Activated naive CD4-positive, alpha-beta T cell treated with Interleukin-2 at 50 U/mL for 16 hours (primary cell): ENCODE data around the gene HMOX1.
"Not testable (repeated sequence)": the region's sequence is repeated elsewhere in the genome, so short reads cannot be mapped to it uniquely, and the experiment has no call there.

Source experiments
- DNase-seq: peaks from one replicate; pipeline ENCODE4 v3.0.0-alpha.2; 2020

The HMOX1 gene

DNA sequence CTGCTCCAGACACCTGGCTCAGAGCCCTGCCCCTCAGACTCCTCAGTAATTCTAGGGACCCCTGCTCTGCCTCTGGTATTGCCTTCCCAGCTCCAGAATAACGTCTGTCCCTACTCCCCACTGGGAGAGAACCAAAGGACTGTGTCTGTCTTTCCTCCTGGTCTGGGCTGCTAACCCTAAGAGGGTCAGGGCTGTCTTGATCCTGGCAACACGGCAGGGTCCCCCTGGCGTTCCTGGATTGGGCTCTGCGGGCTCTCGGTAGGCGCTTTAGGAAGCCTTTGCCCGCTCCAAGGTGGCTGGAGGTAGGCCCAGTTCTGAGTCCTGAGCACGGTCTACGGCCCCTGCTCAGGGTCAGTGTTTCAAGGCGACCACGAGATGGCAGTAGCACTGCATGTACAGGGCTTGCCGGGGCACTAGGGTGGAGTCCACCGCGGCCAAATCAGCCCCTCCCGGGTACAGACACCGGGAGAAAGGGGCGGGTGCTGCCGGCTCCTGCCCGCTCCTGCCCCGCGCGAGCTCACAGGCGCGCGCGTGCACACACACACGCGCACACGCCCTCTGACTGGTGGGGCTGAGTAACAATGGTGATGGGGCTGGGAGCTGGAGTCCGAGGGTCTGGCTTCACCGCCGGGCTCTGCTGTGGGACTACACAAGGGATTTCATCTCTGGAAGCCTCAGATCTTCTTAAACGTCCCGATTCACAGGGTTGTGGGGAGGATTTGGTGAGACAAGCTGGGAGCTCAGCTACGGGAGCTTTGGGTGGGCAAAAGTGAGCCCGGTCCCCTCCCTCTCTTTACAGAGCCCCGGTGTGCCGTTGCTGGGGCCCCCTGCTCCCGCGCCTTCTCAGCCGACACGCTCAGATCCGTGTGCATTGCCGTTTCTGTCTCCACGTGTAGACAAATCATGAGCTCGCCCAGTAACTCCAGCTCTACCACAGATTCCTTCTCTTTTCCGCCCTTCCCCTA, 30.1 kb upstream of the HMOX1 start:
- peak; percentile 86 for DNase-seq

DNA sequence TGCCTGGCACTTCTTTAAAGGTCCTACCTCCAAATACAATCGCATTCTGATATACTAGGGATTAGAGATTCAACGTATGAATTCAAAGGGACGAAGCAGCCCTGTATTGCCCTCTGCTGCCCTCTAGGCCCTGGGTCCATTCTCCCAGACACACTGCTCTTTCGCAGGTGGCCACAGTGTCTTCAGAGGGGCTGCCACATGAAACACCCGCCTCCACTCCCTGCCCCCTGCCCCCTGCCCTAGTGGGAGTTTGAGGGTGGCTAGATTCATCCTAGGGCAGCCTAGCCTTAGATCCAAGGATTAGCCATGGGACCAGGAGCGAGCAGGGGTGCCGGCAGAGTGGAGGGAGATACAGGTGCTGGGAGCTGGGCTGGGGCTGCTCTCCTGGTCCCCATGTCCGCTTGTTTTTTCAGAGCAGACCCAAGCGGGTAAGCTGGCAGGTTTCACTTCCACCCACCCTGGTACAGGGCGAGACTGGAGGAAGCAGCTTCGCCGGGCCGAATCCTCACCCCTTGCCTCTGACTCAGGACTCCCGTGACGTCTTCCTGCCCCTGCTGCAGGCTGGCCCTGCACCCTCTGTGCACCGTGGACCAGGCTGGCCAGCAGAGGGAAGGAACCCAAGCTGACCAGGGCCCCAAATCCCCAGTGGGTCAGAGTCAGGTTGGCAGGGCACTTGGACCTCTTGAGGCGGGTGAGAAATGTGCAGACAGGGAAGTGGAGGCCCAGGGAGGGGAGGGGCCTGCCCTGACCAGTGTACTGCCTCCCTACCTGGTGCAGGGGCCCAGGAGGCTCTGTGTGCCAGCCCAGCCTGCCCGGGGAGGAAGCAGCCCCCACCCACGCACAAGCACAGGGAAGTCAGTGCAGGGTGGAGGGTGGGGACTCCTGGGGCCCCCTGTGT, 28.4 kb upstream of the HMOX1 start:
- DNase-seq: peak; percentile 36

DNA sequence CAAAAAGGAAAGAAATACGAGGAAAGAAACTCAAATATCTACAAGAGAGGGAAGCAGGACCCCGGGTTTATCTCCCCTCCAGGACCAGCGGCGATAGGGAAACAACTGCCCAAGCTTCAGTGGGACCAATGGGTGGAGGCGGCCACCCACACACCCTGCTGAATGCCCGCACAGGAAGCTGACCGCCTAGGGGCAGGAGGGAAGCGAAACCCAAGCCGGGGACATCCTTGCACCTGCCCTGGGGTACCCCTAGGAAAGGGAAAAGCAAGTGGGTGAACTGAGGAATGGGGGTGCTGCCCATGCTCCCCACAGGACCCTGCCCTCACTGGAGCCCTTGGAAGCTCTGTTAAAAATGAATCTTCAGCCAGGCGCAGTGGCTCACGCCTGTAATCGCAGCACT, 27.6 kb upstream of the HMOX1 start:
- DNase-seq: no peak

DNA sequence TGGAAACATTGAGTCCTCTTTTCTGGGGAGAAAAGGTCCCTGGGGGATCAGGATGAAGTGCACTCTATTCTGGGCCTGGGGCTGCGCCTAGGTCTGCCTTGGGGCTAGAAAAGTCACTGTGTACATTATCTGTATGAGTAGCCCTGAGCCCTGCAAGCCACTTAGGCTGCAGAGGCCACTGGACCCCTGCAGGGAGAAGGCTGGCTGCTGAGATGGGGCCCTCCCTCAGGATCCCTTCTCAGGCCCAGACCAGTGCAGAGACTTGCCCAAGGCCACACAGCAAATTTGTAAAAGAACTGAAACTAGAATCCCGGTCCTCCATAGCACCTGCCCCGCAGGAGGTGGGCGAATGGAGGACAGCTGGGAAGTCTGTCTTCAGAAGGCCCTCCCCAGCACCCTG, 26.8 kb upstream of the HMOX1 start:
- no peak for DNase-seq

DNA sequence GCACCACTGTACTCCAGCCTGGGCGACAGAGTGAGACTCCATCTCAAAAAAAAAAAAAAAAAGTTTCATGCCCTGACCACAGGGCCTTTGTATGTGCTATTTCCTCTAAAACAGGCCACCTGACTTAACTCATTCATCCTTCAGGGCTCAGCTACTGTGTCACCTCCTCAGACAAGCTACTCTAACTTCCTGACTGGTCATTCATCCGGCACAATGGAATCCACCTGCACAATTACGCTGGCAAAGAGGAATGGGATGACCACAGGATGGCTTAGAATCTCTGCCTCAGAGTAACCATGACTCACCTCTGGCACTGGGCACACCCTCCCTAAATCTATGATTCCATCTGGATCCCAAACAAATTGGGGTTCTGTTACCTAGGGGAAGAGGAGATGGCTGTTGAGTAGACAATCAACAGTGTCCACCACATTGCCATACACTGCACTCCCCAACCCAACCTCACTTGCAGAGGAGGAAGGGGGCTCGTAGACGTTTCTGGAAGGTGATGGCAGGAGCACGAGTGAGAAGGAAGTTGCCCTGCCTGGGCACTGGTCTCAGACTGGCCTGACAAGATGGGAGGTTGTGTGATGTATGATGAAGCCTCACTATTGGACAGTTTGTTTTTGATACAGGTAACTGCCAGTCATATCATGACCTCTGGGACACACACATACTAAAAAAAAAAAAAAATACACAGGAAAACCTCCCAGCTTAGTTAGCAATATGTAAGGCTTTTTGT, 22.8 kb upstream of the HMOX1 start:
- DNase-seq: no peak

DNA sequence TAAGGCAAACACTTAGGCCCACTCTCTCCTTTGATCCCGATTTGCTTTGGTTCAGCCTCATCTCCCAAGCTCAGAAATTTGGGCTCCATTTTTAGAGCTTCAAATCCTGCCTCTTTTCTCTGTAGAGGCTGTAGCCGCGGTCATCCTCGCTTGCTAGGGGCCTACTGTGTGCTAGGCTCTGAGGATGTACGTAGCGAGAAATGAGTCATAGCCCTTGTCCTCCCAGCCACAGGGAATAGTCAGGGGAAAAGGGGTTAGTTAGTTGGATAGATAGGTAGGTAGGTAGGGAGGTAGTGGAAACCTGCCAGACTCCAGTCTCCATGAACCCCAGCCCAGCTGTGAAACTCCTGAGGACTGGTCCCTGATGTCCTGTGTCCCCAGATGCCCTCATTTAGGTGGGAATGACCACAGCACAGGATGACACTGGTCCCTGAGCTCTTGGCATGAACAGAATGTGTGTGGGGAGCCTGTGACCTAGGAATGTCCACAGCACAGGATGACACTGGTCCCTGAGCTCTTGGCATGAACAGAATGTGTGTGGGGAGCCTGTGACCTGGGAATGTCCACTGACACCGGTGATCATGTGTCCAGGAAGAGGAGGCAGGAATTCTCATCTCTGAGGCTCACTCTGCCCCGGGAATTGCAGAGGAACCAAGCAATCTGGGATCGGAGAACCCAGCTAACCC, 21.4 kb upstream of the HMOX1 start:
- DNase-seq: no peak

DNA sequence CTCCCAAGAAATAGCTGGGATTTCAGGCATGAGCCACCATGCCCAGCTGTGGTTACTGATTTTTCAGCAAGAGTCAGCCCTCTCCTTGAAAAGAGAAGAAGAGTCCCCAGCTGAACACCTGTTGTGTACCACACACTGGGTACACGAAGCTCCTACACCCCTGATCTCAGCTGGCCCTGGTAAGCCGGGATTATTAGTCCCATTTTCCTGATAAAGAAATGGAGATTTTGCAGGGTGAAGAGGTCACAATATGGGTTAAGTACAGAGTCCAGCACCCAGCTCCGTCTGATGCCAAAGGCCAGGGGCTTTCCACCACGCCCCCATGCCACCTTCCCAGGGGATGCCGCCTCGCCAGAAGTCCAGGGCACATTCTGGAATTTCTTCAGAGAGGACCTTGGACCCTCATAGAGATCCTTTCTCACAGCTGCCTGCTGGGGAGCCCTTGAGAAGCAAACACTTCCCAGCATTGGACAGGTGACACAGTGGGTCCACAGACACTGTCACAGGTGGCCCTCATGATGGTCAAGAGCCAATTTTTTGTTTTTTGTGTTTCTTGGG, 19.8 kb upstream of the HMOX1 start:
- DNase-seq: no peak

DNA sequence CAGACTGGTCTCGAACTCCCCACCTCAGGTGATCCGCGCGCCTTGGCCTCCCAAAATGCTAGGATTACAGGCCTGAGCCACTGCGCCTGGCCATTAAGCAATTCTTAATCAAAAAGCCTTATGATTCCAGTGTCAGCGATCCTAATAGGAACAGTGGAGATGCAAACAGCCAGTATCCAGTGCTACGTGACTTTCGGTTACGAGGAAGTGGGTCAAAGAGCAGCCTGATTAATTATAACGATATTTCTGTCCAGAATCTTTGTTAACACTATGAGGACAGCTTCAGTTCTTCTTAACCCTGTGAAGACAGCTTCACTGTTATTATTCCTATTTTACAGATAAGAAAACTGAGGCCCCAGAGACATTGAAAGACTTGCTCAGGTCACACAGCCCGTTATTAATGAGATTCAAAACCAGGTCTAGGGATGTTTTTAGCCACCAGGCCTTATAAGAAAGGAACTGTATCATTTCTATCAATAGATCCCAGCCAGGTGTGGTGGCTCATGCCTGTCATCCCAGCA, 17.3 kb upstream of the HMOX1 start:
- DNase-seq: no peak

DNA sequence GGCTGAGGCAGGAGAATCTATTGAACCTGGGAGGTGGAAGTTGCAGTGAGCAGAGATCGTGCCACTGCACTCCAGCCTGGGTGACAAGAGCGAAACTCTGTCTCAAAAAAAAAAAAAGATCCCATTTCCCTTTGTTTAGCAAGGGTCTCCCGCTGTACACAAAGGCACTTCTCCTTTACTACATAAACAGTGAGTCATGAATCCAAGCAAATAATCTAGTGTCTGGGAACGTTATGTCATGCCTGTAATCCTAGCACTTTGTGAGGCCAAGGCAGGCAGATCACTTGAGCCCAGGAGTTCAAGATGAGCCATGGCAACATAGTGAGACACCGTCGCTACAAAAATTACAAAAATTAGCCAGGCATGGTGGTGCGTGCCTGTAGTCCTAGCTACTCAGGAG, 16.7 kb upstream of the HMOX1 start:
- DNase-seq: not testable (repeated sequence)

DNA sequence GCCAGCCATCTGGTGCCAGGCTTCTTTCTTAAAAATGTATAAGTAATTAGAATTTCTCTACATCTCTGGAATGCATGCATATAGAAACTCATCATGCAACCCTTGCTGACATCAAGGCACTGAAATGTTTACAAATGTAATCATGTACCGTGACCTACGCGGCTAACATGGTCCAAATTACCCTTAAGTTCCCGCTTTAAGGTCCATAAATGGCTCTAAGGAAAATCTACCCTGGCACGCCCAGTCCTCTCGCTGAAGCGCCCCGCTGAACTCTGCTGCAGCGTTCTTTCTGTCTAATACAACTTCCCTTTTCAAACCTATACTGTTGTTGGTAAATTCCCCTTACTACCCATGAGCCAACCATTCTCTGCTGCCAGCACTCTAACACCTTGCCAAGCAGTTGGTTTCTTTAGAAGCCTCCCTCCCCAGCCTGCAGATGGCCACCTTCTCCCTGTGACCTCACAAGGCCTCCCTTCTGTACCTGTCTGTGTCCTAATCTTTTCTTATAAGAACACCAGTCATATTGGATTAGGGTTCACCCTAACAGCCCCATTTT, 13.5 kb upstream of the HMOX1 start:
- no peak for DNase-seq

DNA sequence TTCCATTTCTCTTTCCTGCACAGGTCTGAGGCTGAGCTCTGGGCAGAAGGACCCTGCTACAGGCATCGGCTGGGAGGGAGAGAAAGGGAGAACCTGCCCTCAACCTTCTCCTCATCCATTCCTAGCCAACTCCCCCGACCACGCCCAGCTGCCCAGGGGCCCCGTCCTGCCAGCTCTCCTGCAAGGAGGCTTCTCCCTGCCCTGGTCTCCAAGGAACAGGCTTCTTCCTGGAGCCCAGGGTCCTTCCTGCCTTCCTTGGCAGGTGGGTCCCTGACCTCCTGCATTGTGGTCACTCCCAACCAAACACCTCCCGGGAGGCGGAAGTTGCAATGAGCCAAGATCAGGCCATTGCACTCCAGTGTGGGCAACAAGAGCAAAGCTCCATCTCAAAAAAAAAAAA, 12.5 kb upstream of the HMOX1 start:
- no peak for DNase-seq

DNA sequence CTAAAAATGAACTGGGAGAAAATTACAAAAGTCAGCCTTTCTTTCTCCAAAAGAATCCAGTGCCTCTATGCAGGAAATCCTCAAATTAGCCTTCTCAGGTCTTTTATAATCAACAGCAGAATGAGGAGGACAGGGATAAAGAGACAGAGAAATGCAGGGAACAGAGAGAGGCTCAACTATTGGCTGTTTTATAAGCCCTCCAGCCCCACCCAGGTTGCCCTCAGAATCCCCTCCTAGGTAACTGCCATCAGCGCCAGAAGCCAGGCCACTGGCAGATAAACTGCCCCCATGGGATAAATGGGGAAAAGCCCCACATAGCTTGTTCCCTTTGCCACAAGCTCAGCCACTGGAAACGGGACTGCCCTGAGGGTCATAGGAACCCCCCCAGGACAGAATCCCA, 10.9 kb upstream of the HMOX1 start:
- no peak for DNase-seq

DNA sequence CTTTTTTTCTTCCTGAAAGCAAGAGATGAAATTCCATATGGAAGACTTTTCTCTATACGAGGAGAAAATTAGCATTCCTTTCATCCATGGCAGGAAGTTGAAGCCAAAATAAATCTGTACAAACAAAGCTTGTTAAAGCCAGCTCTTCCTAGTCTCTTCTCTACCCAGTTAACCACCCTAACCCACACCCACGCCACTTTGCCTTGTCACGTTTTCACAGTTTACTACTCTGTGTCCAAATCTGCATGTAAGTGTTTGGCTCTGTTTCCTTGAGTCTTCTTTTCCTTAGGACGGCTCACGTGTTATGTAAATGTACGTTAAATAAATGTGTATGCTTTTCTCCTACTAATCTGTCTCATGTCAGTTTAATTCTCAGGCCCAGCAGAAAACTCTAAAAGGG, 7.1 kb upstream of the HMOX1 start:
- DNase-seq: no peak

DNA sequence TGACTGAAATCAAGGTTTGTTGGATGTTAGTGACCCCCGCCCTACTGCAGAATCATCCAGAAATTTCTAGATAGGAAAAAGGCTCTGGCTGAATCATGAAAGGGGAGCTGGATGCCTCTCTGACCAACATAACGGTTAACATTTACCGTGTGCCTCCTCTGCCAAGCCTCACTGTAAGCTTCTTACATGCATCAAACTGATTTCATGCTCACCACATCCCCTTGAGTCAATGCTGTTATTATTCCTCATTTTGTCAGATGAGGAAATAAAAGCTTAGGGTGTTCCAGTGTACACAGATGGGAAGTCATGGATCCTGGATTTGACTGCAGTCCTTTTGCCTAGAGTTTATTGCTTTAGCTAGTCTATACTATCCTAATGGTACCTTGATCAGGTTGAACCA, 5.9 kb upstream of the HMOX1 start:
- DNase-seq: no peak

DNA sequence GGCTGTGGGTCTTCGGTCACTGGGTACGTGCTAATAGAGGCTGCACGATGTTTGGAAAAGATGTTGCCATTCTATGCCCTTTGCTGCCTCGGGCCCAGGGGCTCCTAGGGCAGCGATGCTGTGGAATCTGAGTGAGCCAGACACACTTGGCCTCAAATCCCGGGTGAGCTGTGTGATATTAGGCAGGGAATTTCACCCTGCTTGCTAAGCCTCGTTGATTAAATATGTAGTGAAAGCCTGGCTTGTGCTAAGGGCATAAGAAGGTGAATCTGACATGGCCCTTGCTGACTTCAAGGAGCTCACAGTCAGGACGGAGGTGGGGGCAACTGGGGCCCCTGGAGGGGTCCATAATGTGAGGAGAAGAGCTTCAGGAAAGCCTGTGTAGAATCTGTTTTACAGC, 5.4 kb upstream of the HMOX1 start:
- no peak for DNase-seq

DNA sequence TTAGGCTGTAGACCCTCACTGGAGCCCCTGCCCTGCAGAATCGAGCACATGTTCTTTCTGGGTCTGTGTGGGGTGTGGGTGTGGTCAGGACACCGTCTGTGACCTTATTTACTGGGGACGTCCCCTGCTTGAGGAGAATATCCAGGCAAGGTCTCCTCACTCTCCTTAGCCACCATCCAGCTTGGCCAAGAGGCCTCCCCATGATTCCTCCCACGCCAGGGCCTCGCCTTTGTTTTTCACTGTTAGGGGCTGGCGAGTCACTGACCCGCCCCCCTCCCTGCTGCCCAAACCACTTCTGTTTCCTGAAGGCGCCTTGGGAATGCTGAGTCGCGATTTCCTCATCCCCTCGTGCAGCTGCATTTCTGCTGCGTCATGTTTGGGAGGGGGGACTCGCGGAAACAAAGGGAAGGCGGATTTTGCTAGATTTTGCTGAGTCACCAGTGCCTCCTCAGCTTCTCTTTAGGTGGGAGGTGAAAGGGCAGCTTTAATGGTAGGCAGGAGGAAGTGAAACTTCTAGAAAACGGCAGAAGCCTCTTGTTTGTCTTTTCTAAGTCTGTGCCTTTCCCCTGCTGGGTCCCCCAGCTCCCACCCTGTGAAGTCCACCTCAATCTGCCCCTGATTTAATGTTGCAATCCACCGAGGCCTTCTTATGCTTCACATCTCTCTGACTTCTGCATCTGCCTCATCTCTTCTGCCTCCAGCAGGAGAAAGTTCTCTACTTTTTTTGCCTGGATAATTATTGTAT, 4.0 kb upstream of the HMOX1 start:
- DNase-seq: peak; percentile 44

DNA sequence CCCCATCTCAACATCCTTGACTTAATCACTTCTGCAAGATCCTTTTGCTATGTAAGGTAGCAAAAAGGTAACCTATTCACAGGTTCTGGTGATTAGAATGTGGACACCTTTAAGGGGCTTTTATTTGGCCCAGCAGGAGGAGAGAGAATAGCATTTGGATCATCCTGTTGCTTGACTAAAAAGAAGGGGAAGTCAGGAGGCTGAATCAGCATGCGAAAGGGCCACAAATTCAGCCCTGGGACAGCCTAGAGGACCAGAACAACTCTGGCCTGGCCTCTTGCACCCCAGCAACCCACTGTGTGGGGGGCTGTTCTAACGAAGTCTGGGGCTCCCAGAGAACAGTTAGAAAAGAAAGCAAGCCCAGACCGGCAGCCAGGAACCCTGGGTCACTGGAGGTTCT, 3.2 kb upstream of the HMOX1 start:
- DNase-seq: no peak

DNA sequence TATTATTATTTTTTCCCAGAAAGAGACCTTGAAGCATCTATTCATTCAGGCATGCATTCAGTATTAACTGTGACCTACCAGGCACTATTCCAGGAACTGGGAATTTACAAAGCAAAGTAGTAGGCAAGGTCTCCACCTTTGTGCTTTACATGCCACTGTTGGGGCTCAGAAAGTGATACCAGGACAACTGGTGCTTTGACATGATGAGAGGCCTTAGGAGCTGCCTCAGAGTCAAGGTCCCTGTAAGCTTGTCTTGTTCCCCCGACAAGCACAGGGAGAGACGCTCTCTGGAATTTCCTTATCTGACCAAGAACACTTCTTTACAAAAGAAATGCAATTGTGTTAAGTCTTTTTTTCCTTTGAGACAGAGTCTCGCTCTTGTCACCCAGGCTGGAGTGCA, 2.3 kb upstream of the HMOX1 start:
- DNase-seq: no peak

DNA sequence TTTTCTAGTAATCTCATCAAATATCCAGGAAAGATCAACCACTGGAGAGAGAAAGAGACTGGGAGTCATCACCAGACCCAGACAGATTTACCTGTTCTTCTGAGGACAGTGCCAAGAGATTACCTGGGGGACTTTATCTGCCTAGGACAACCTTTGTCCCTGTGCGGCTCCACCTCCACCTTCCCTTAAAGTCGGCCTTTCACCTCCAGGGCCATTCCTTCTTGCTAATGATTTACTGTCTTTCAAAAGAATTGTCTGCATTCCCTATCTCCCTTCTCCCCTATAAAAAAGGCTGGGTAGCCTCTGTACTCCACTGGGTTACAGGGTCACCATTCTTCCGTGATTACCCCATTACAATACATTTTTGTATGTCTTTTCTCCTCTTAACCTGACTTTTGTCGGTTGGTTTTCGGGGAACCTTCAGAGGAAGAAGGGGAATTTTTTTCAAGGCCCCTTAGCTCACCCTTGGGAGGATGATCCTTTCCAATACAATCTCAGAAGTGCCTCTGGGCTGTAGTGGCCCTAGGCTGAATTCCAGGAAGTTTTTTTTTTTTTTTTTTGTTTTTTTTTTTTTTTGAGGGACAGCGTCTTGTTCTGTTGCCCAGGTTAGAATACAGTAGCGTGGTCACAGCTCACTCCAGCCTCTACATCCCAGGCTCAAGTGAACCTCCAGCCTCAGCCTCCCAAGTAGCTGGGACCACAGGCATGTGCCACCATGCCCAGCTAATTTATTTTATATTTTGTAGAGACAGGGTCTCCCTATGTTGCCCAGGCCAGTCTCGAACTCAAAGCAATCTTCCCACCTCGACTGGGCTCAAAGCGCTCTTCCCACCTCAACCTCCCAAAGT, 1.5 kb upstream of the HMOX1 start:
- no peak for DNase-seq

DNA sequence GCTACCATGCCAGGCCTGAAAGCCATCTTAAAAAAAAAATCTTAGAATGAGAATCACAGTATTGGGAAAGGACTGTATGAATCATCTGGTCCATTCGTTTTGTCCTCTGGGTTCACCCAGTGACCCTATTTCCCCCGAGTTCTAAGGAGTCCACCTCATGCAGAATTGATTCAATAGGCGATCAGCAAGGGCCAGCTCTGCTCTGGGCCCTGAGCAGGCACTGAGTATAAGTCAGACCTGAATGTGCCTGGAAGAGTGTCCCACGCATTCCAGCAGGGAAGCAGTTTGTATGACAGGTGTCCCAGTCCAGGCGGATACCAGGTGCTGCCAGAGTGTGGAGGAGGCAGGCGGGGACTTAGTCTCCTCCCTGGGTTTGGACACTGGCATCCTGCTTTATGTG, 883 bp upstream of the HMOX1 start:
- DNase-seq: no peak
